ENCODE results near the gene INTS7. TPM values are rescaled to one million over a fixed set of nuclear protein-coding genes. Genes with fewer than 3 reads are reported as not detected.
"Not testable (repeated sequence)": the region's sequence is repeated elsewhere in the genome, so short reads cannot be mapped to it uniquely, and the experiment has no call there.

INTS7 gene
- total and polyA plus RNA-seq, 2 of the 4 experiments (the other 2 are of a cell fraction): 8.3 to 24.9 TPM

DNA sequence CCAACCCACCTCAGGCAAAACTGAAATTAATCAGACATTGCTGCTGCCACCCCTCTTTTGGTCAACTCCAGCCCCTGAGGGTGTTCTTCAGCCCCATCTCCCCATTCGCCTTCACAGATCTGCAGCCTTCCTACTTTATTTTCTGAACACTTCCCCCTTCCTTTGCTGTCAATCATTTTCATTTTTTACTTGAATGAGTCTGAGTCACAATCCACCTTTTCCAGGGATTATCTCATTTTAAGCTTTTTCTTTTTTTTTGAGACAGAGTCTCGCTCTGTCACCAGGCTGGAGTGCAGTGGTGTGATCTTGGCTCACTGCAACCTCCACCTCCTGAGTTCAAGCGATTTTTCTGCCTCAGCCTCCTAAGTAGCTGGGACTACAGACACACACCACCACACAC lies 118.9 kb downstream of the INTS7 start:
- H3K4me2 ChIP-seq (ENCODE audit: low read depth, low read length); H3K56ac ChIP-seq (ENCODE audit: extremely low read depth, insufficient read depth, low read length); BruUV-seq (replicated peaks); H3K14ac ChIP-seq (replicated peaks; ENCODE audit: low read depth, low read length); H4K91ac ChIP-seq (ENCODE audit: insufficient read depth, low read depth, low read length); H3K36me3 ChIP-seq (ENCODE audit: control insufficient read depth, insufficient read depth, low read length); POLR2A ChIA-PET (ENCODE audit: unreplicated experiment); H3K23ac ChIP-seq (ENCODE audit: low read depth, low read length); H3K27ac ChIP-seq (ENCODE audit: insufficient read depth, low read length); DNase-seq; in situ Hi-C loops (cut with MboI; ENCODE audit: low sequenced_read_pairs); H4K8ac ChIP-seq (ENCODE audit: low read depth in 2 of 2, low read length in 2 of 2); H3K4me3 ChIP-seq (ENCODE audit: insufficient read depth, low read depth, low read length); CTCF ChIA-PET; H3K4ac ChIP-seq (ENCODE audit: low read depth, low read length); H2BK5ac ChIP-seq (ENCODE audit: low read depth, low read length, poor library complexity, severe bottlenecking); H2BK120ac ChIP-seq (ENCODE audit: low read depth, low read length); H3K79me1 ChIP-seq (ENCODE audit: low read depth in 1 of 2, low read length in 2 of 2); dilution Hi-C loops (cut with HindIII; ENCODE audit: low sequenced_read_pairs, unreplicated experiment); H4K5ac ChIP-seq (ENCODE audit: low read depth, low read length); H2AK5ac ChIP-seq (ENCODE audit: low read depth, low read length); H2BK20ac ChIP-seq (ENCODE audit: low read depth, low read length); H2AFZ ChIP-seq (replicated peaks; ENCODE audit: low read length, poor library complexity); H3K9ac ChIP-seq (ENCODE audit: low read depth, low read length); H4K20me1 ChIP-seq (ENCODE audit: insufficient read depth, low read length); H3K18ac ChIP-seq (ENCODE audit: low read depth, low read length); H3K27me3 ChIP-seq (ENCODE audit: control insufficient read depth, insufficient read depth, low read length); H3K9me1 ChIP-seq (ENCODE audit: insufficient read depth, low read length); H3K4me1 ChIP-seq (ENCODE audit: control insufficient read depth, insufficient read depth, low read length); H3K9me3 ChIP-seq (ENCODE audit: control insufficient read depth, insufficient read depth, low read length); intact Hi-C loops (cut with micrococcal nuclease); H2AK9ac ChIP-seq (replicated peaks; ENCODE audit: low read depth, low read length, poor library complexity); H2BK15ac ChIP-seq (ENCODE audit: low read depth, low read length); ATAC-seq (ENCODE audit: low read depth): not testable (repeated sequence)
- no CpG with 5 or more reads among the region's 3 CpGs for WGBS, 2 experiments (ENCODE audit: extremely low coverage in 2 of 2, insufficient read length in 1 of 2)

Measured in IMR-90 (cell line).